CD4-positive, alpha-beta T cell treated with Interleukin-4 for 4 hours (primary cell): ENCODE data around the gene ZSWIM1.
"Not testable (repeated sequence)": the region's sequence is repeated elsewhere in the genome, so short reads cannot be mapped to it uniquely, and the experiment has no call there.

Source experiments
- DNase-seq: peaks from one replicate; pipeline ENCODE4 v3.0.0-alpha.2; 2020

ZSWIM1 gene

GRCh38 chr20:45909817-45910669 is 29.0 kb downstream of the ZSWIM1 start:
- no peak for DNase-seq

- DNase-seq, result peak; percentile 89
Observed at GRCh38 chr20:45910670-45911485, 29.9 kb downstream of the ZSWIM1 start.

GRCh38 chr20:45911486-45912343 is 30.7 kb downstream of the ZSWIM1 start, which contains the start of gene PLTP:
PLTP (minus strand) TSS chr20:45912155; CDS start chr20:45911452, 703 bp downstream.
- DNase-seq, result peak; percentile 13

- no peak for DNase-seq
Observed at GRCh38 chr20:45912344-45912682, 31.3 kb downstream of the ZSWIM1 start.

GRCh38 chr20:45913116-45913515 is 32.1 kb downstream of the ZSWIM1 start:
- DNase-seq, result no peak

GRCh38 chr20:45917790-45918141 is 36.7 kb downstream of the ZSWIM1 start:
- DNase-seq, result no peak

- no peak for DNase-seq
Observed at GRCh38 chr20:45918182-45918737, 37.2 kb downstream of the ZSWIM1 start.

GRCh38 chr20:45918779-45919537 is 37.9 kb downstream of the ZSWIM1 start:
- no peak for DNase-seq

- DNase-seq, result no peak
Observed at GRCh38 chr20:45919542-45920399, 38.7 kb downstream of the ZSWIM1 start.

GRCh38 chr20:45920462-45921336 is 39.7 kb downstream of the ZSWIM1 start:
- no peak for DNase-seq

- no peak for DNase-seq
Observed at GRCh38 chr20:45921337-45922189, 40.5 kb downstream of the ZSWIM1 start.

GRCh38 chr20:45924391-45925261 is 43.6 kb downstream of the ZSWIM1 start:
- no peak for DNase-seq

GRCh38 chr20:45925821-45926506 is 44.9 kb downstream of the ZSWIM1 start:
- no peak for DNase-seq

- no peak for DNase-seq
Observed at GRCh38 chr20:45926731-45927070, 45.7 kb downstream of the ZSWIM1 start.

GRCh38 chr20:45927071-45927878 is 46.2 kb downstream of the ZSWIM1 start:
- no peak for DNase-seq

- not testable (repeated sequence) for DNase-seq
Observed at GRCh38 chr20:45931680-45932079, 50.7 kb downstream of the ZSWIM1 start.
